HEK293T (cell line): ENCODE results near the gene PPDPF.
"Not testable (repeated sequence)": the region's sequence is repeated elsewhere in the genome, so short reads cannot be mapped to it uniquely, and the experiment has no call there.

ENCODE experiments used
- CTCF ChIA-PET: fragments of 350-600 bp; formaldehyde crosslinking; extraction: SDS; loops from one replicate; lab custom pipeline; 2021; ENCODE audit warnings: antibody characterized with exemption, inconsistent platforms; lab: Yijun Ruan, JAX
- POLR2A ChIA-PET: fragments of 350-600 bp; formaldehyde crosslinking; extraction: SDS; loops from one replicate; lab custom pipeline; 2020; ENCODE audit warnings: antibody characterized with exemption, inconsistent platforms; lab: Yijun Ruan, JAX
- DNase-seq: peaks from one replicate; pipeline ENCODE4 v3.0.0; 2012; ENCODE audit warnings: mixed read lengths; ENCODE audit errors: extremely low spot score
- ARNT ChIP-seq: fragments of 450-650 bp; IDR thresholded peaks from 2 replicates; pipeline ENCODE4 v1.6.1; 2017; ENCODE audit warnings: mild to moderate bottlenecking
- BHLHE40 ChIP-seq: fragments of 450-650 bp; IDR thresholded peaks from 2 replicates; pipeline ENCODE4 v1.6.1; 2016; ENCODE audit warnings: mild to moderate bottlenecking, moderate library complexity, borderline replicate concordance
- CTBP1 ChIP-seq: fragments of 450-650 bp; IDR thresholded peaks from 2 replicates; pipeline ENCODE4 v1.6.1; 2016; ENCODE audit warnings: borderline replicate concordance
- ELF4 ChIP-seq: fragments of 450-650 bp; IDR thresholded peaks from 2 replicates; pipeline ENCODE4 v1.6.1; 2017; ENCODE audit warnings: antibody characterized with exemption
- FOXA1 ChIP-seq: fragments of 450-650 bp; IDR thresholded peaks from 2 replicates; pipeline ENCODE4 v1.6.1; 2016; ENCODE audit warnings: mild to moderate bottlenecking
- FOXK2 ChIP-seq: fragments of 450-650 bp; IDR thresholded peaks from 2 replicates; pipeline ENCODE4 v1.6.1; 2016; ENCODE audit warnings: mild to moderate bottlenecking
- FOXM1 ChIP-seq: fragments of 450-650 bp; IDR thresholded peaks from 2 replicates; pipeline ENCODE4 v1.6.1; 2017; ENCODE audit warnings: mild to moderate bottlenecking, borderline replicate concordance
- HDGF ChIP-seq: fragments of 450-650 bp; IDR thresholded peaks from 2 replicates; pipeline ENCODE4 v1.6.1; 2017; ENCODE audit warnings: antibody characterized with exemption, borderline replicate concordance
- L3MBTL2 ChIP-seq: fragments of 450-650 bp; conservative IDR thresholded peaks from 2 replicates; pipeline ENCODE4 v1.6.1; 2016; ENCODE audit warnings: mild to moderate bottlenecking
- LEF1 ChIP-seq: fragments of 450-650 bp; IDR thresholded peaks from 2 replicates; pipeline ENCODE4 v1.6.1; 2017; ENCODE audit warnings: mild to moderate bottlenecking, borderline replicate concordance
- NFRKB ChIP-seq: fragments of 450-650 bp; IDR thresholded peaks from 2 replicates; pipeline ENCODE4 v1.6.1; 2016; ENCODE audit warnings: mild to moderate bottlenecking, moderate library complexity
- PKNOX1 ChIP-seq: fragments of 450-650 bp; IDR thresholded peaks from 2 replicates; pipeline ENCODE4 v1.6.1; 2016
- SP1 ChIP-seq: fragments of 450-650 bp; IDR thresholded peaks from 2 replicates; pipeline ENCODE4 v1.6.1; 2017
- SUZ12 ChIP-seq: fragments of 450-650 bp; IDR thresholded peaks from 2 replicates; pipeline ENCODE4 v1.6.1; 2016; ENCODE audit warnings: mild to moderate bottlenecking
- TARDBP ChIP-seq: fragments of 450-650 bp; IDR thresholded peaks from 2 replicates; pipeline ENCODE4 v1.6.1; 2016
- ZNF384 ChIP-seq: fragments of 450-650 bp; IDR thresholded peaks from 2 replicates; pipeline ENCODE4 v1.6.1; 2016

Gene PPDPF

GRCh38 chr20:63555661-63556381 lies 35.3 kb downstream of the PPDPF start:
- TF ChIP-seq HDGF (no peak), FOXA1 (no peak), PKNOX1 (no peak), SUZ12 (no peak), ARNT (no peak), CTBP1 (no peak), BHLHE40 (no peak), TARDBP (no peak), ZNF384 (no peak), L3MBTL2 (no peak), FOXM1 (no peak), LEF1 (no peak), SP1 (no peak), ELF4 (no peak), FOXK2 (no peak), NFRKB (no peak)
- ChIA-PET POLR2A (interaction anchor here (1.0 to 1.4 kb wide), 2 partner anchors 60 to 71 kb away, joined by 3 to 4 read pairs; partner anchors contain the start of gene GMEB2), CTCF (no interaction called here)
- DNase-seq = no peak

DNA sequence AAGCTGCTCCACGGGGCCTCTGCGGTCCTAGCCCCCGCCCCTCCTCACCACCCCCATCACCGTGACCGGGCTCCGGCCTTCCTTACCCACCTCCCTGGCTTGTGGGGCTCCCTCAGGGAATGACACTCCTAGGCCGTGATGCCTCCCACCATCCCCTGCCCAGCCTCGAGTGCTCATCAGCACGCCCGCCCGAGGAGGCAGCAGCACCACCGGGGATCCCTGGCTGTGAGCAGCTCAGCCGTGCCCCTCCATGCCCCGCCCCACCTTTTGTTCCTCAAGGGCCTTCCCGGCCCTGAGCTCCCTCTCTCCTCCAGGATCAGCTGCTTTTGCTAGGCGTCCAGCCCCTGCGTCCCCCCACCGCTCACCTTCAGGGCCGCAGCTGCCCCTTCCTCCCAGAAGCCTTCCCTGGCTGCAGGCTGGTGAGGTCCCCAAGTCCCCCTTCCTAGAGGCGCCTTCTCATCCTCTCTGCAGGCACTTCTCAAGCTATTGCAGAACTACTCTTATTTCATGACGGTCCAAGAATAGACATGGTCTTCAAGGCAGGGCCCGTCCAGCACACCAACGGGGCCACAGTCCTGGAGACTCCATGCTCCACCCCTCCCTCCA lies 36.4 kb downstream of the PPDPF start:
- TF ChIP-seq SP1 (no peak), ZNF384 (no peak), BHLHE40 (no peak), HDGF (no peak), CTBP1 (no peak), NFRKB (no peak), L3MBTL2 (no peak), SUZ12 (no peak), FOXM1 (no peak), ARNT (no peak), ELF4 (no peak), FOXA1 (no peak), FOXK2 (no peak), LEF1 (no peak), TARDBP (no peak), PKNOX1 (no peak)
- ChIA-PET POLR2A (interaction anchor here (1.1 kb wide), 1 partner anchor 18 kb away, joined by 3 read pairs; no protein-coding TSS in a partner anchor), CTCF (interaction anchor here (0.7 kb wide), 1 partner anchor 101 kb away, joined by 3 read pairs; the partner anchor contains the start of gene RTEL1)
- DNase-seq = no peak

- CTCF ChIA-PET = interaction anchor here (0.7 kb wide), 1 partner anchor 101 kb away, joined by 3 read pairs; the partner anchor contains the start of gene RTEL1
- DNase-seq = no peak
- TF ChIP-seq CTBP1 (no peak), BHLHE40 (no peak), ARNT (no peak), PKNOX1 (no peak)
- POLR2A ChIA-PET = interaction anchor here (1.1 kb wide), 1 partner anchor 17 kb away, joined by 3 read pairs; no protein-coding TSS in a partner anchor
These were observed 36.9 kb downstream of the PPDPF start for GRCh38 chr20:63557481-63557891.

DNA sequence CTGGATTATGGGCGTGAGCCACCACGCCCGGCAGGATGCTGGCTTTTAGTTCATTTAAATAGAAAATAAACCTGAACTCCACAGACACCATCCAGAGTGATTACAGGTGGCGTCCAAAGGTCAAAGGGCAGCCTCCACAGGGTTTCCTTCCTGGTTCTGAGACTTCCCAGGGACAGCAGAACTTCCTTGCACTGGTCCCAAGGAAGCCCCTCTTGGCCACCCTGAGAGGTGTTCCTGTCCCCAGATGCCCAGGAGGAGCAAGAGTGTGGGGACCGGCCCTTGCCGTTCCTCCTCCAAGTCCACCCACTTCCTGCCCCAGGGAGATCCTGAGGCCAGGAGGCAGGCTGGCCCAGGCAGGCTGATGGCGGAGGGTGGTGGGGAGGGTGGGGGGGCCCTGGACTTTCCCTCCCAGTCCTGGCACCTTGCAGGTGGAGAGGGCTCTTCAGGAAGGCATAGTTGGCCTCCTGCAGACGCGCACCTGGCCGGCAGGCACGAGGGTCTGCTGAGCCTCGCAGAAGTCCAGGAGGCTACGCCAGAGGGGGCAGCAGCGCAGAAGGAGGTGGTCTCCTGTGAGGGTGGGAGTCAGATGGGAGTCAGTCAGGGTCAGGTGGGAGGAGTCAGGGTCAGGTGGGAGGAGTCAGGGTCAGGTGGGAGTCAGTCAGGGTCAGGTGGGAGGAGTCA lies 38.4 kb downstream of the PPDPF start:
- no peak for TF ChIP-seq ELF4
- TF ChIP-seq SUZ12 = no peak
- no peak for TF ChIP-seq ARNT
- no peak for TF ChIP-seq CTBP1
- no peak for TF ChIP-seq PKNOX1
- no peak for TF ChIP-seq FOXA1
- no peak for TF ChIP-seq SP1
- TF ChIP-seq BHLHE40 = no peak
- no peak for TF ChIP-seq HDGF
- TF ChIP-seq NFRKB = no peak
- no peak for TF ChIP-seq TARDBP
- no peak for TF ChIP-seq FOXK2
- POLR2A ChIA-PET = no interaction called here
- CTCF ChIA-PET = no interaction called here

DNA sequence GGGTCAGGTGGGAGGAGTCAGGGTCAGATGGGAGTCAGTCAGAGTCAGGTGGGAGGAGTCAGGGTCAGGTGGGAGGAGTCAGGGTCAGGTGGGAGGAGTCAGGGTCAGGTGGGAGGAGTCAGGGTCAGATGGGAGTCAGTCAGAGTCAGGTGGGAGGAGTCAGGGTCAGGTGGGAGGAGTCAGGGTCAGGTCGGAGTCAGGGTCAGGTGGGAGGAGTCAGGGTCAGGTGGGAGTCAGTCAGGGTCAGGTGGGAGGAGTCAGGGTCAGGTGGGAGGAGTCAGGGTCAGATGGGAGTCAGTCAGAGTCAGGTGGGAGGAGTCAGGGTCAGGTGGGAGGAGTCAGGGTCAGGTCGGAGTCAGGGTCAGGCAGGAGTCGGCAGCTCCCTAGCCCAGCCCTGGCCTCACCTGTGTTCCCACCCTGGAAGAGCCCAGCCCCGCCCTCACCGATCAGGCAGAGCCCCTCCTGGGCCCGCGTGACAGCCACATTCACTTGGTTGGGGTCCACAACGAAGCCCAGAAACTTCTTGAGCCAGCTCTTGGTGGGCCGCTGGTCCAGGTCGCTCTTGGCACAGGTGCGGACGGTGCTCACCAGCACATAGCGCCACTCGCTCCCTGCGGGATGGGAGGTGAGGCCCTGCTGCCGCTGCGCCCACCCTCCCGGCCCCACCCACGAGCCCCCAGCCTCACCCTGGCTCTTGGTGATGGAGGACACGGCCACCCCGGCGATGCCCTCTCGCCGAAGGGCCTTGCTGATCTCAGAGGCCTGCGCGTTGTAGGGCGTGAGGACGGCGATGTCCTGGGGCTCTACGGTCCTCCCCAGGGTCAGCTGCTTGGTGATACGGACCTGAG lies 39.1 kb downstream of the PPDPF start:
- CTCF ChIA-PET, POLR2A ChIA-PET, DNase-seq: not testable (repeated sequence)

More for the DNA sequence above, 38.4 kb downstream of the PPDPF start:
- DNase-seq = no peak
